Erythroblast (primary cell): Measurements from ENCODE around the gene LTBP4.
"Not testable (repeated sequence)": the region's sequence is repeated elsewhere in the genome, so short reads cannot be mapped to it uniquely, and the experiment has no call there.

Experiments used
- GATA1 ChIP-seq: IDR thresholded peaks from 2 replicates; pipeline ENCODE4 v1.6.1; 2011; ENCODE audit warnings: low read depth, mild to moderate bottlenecking, control low read depth, low read length, moderate library complexity
- POLR2A ChIP-seq: IDR thresholded peaks from 2 replicates; pipeline ENCODE4 v1.6.1; 2011; ENCODE audit warnings: mild to moderate bottlenecking, low read length

GRCh38 chr19:40624369-40625153 is 23.4 kb downstream of the LTBP4 start:
- TF ChIP-seq POLR2A, GATA1: not testable (repeated sequence)
